ENCODE data around the gene APOOL. TPM values are rescaled to one million over a fixed set of nuclear protein-coding genes. Genes with fewer than 3 reads are reported as not detected.

Gene APOOL
- total RNA-seq, 1 donor from 2014 or later = 49.5 TPM

GRCh38 chrX:85112293-85112692 is 108.6 kb downstream of the APOOL start:
- no peak for DNase-seq
- TF ChIP-seq CTCF (IDR thresholded peaks at IDR 0.05; ENCODE audit: borderline replicate concordance) = no peak
- no peaks in the 10 kb centered on the region for H3K36me3 ChIP-seq
- no peaks in the 10 kb centered on the region for H3K4me1 ChIP-seq
- intact Hi-C loops (cut with micrococcal nuclease) = loop anchor here (10.0 kb wide), 1 partner anchor 433 kb away; no protein-coding TSS in a partner anchor
- H3K4me3 ChIP-seq = no peak overlapping the region
- no peak overlapping the region for H3K27ac ChIP-seq (replicated peaks)
- no peaks in the 10 kb centered on the region for H3K9me3 ChIP-seq (replicated peaks)
- H3K27me3 ChIP-seq (ENCODE audit: low read depth) = no peaks in the 10 kb centered on the region

- intact Hi-C loops (cut with micrococcal nuclease) = loop anchor here (10.0 kb wide), 1 partner anchor 431 kb away; no protein-coding TSS in a partner anchor
- TF ChIP-seq CTCF (IDR thresholded peaks at IDR 0.05; ENCODE audit: borderline replicate concordance) = no peak
- Histone ChIP-seq H3K27ac (replicated peaks) (no peak overlapping the region), H3K4me1 (no peaks in the 10 kb centered on the region), H3K36me3 (no peaks in the 10 kb centered on the region), H3K9me3 (replicated peaks) (no peaks in the 10 kb centered on the region), H3K27me3 (ENCODE audit: low read depth) (no peaks in the 10 kb centered on the region), H3K4me3 (no peak overlapping the region)
- DNase-seq = no peak
Observed at GRCh38 chrX:85113746-85114145, 110.1 kb downstream of the APOOL start.

- no peaks in the 10 kb centered on the region for H3K36me3 ChIP-seq
- H3K27ac ChIP-seq (replicated peaks) = no peak overlapping the region
- no peaks in the 10 kb centered on the region for H3K9me3 ChIP-seq (replicated peaks)
- TF ChIP-seq CTCF (IDR thresholded peaks at IDR 0.05; ENCODE audit: borderline replicate concordance) = no peak
- intact Hi-C loops (cut with micrococcal nuclease) = loop anchor here (10.0 kb wide), 1 partner anchor 431 kb away; no protein-coding TSS in a partner anchor
- no peak for DNase-seq
- no peaks in the 10 kb centered on the region for H3K27me3 ChIP-seq (ENCODE audit: low read depth)
- H3K4me1 ChIP-seq = no peaks in the 10 kb centered on the region
- H3K4me3 ChIP-seq = no peak overlapping the region
Observed at GRCh38 chrX:85114171-85114570, 110.5 kb downstream of the APOOL start.

- H3K27ac ChIP-seq (replicated peaks) = no peak overlapping the region
- TF ChIP-seq CTCF (IDR thresholded peaks at IDR 0.05; ENCODE audit: borderline replicate concordance) = no peak
- no peak overlapping the region for H3K4me3 ChIP-seq
- H3K27me3 ChIP-seq (ENCODE audit: low read depth) = no peaks in the 10 kb centered on the region
- H3K4me1 ChIP-seq = no peaks in the 10 kb centered on the region
- H3K9me3 ChIP-seq (replicated peaks) = no peaks in the 10 kb centered on the region
- no peak for DNase-seq
- intact Hi-C loops (cut with micrococcal nuclease) = loop anchor here (10.0 kb wide), 1 partner anchor 430 kb away; no protein-coding TSS in a partner anchor
- H3K36me3 ChIP-seq = no peaks in the 10 kb centered on the region
Observed at GRCh38 chrX:85114776-85115175, 111.1 kb downstream of the APOOL start.

- TF ChIP-seq CTCF (IDR thresholded peaks at IDR 0.05; ENCODE audit: borderline replicate concordance) = no peak
- H3K4me1 ChIP-seq = no peaks in the 10 kb centered on the region
- intact Hi-C loops (cut with micrococcal nuclease) = loop anchor here (10.0 kb wide), 1 partner anchor 430 kb away; no protein-coding TSS in a partner anchor
Observed at GRCh38 chrX:85115252-85115651, 111.6 kb downstream of the APOOL start.

More at GRCh38 chrX:85115252-85115651, 111.6 kb downstream of the APOOL start:
- H3K4me3 ChIP-seq = no peak overlapping the region
- no peaks in the 10 kb centered on the region for H3K36me3 ChIP-seq
- DNase-seq = no peak
- no peak overlapping the region for H3K27ac ChIP-seq (replicated peaks)
- H3K27me3 ChIP-seq (ENCODE audit: low read depth) = no peaks in the 10 kb centered on the region
- no peaks in the 10 kb centered on the region for H3K9me3 ChIP-seq (replicated peaks)

Data from left ventricle myocardium inferior (tissue), 1 donor.